GM10847 (cell line): ENCODE measurements around the gene GFOD1.

ENCODE experiments used
- POLR2A ChIP-seq: IDR thresholded peaks from 2 replicates; pipeline ENCODE4 v1.6.1; 2011; ENCODE audit not compliant: insufficient read length; ENCODE audit errors: extremely low read depth

The GFOD1 gene

GRCh38 chr6:13463328-13463717, 24.1 kb downstream of the GFOD1 start:
- TF ChIP-seq POLR2A = no peak

- TF ChIP-seq POLR2A = no peak
These were observed 24.7 kb downstream of the GFOD1 start for GRCh38 chr6:13462458-13463327.

GRCh38 chr6:13461805-13462204, 25.6 kb downstream of the GFOD1 start:
- TF ChIP-seq POLR2A = no peak

- TF ChIP-seq POLR2A = no peak
These were observed 26.1 kb downstream of the GFOD1 start for GRCh38 chr6:13461307-13461706.

- TF ChIP-seq POLR2A = no peak
These were observed 29.8 kb downstream of the GFOD1 start for GRCh38 chr6:13457577-13457976.

- TF ChIP-seq POLR2A = no peak
These were observed 31.8 kb downstream of the GFOD1 start for GRCh38 chr6:13455552-13455966.

GRCh38 chr6:13454286-13455221, 32.8 kb downstream of the GFOD1 start:
- TF ChIP-seq POLR2A = no peak

GRCh38 chr6:13453771-13454251, 33.6 kb downstream of the GFOD1 start:
- no peak for TF ChIP-seq POLR2A

GRCh38 chr6:13453153-13453552, 34.2 kb downstream of the GFOD1 start:
- no peak for TF ChIP-seq POLR2A

GRCh38 chr6:13452346-13453117, 34.9 kb downstream of the GFOD1 start:
- no peak for TF ChIP-seq POLR2A

- TF ChIP-seq POLR2A = no peak
These were observed 36.1 kb downstream of the GFOD1 start for GRCh38 chr6:13451181-13451895.

- no peak for TF ChIP-seq POLR2A
These were observed 36.8 kb downstream of the GFOD1 start for GRCh38 chr6:13450628-13451027.

- TF ChIP-seq POLR2A = no peak
These were observed 39.3 kb downstream of the GFOD1 start for GRCh38 chr6:13447949-13448724.

- no peak for TF ChIP-seq POLR2A
These were observed 41.0 kb downstream of the GFOD1 start for GRCh38 chr6:13446381-13446780.
